ENCODE measurements around the gene TBL3.

DNA sequence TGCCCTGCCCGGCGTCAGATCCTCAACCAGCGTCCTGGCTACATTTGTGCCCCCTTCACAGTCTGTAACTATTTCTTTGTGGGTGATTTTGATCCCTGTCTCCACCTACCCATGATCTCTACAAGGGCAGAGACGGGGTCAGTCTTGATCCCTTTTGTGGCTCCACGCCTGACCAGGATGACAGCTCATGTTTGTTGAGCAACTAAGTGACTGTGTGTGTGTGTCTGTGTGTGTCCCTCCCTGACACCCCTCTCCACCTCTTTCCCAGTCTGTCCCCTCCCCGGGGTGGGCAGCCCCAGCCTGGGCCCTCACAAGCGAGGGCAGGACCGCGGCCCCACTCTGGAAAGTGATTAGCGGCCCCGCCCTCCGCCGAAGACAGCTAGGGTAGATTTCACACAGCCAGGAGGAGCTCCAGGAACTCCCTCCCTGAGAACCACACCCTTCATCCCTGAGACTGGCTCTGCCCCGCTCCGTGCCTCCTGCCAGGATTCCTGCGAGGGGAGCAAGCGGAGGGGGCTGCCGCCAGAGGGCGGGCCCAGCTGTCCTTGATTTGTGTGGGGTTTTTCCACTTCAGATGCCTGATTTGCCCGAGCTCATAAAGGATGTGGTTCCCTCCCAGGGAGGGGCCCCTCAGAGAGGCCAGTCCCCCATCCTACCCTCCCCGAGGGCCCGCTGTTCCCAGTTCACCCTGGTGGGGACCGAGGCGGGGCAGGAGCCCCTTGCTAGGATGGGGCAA, 48.4 kb upstream of the TBL3 start:
- no peak for TF ChIP-seq POLR2A (IDR thresholded peaks at IDR 0.05; ENCODE audit: extremely low read depth, insufficient read length)
- peak; percentile 8 for TF ChIP-seq CTCF (IDR thresholded peaks at IDR 0.05; ENCODE audit: low read depth, low read length)
- TF ChIP-seq MYC (IDR thresholded peaks at IDR 0.05; ENCODE audit: low read depth, low read length) = no peak
- TF ChIP-seq, protein P1, sequence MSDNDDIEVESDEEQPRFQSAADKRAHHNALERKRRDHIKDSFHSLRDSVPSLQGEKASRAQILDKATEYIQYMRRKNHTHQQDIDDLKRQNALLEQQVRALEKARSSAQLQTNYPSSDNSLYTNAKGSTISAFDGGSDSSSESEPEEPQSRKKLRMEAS (IDR thresholded peaks at IDR 0.05; ENCODE audit: low read depth, low read length) = no peak

Measured in NB4 (cell line).